ENCODE results near the gene PKP4.

The PKP4 gene

GRCh38 chr2:158498043-158498748 is 41.4 kb downstream of the PKP4 start:
- DNase-seq, result peak; percentile 43

GRCh38 chr2:158498749-158499136 is 42.0 kb downstream of the PKP4 start:
- no peak for DNase-seq

- no peak for DNase-seq
Observed at GRCh38 chr2:158499383-158499782, 42.6 kb downstream of the PKP4 start.

GRCh38 chr2:158500333-158500732 is 43.6 kb downstream of the PKP4 start:
- DNase-seq, result no peak

GRCh38 chr2:158501301-158501700 is 44.5 kb downstream of the PKP4 start:
- DNase-seq, result no peak

- DNase-seq, result peak; percentile 95
Observed at GRCh38 chr2:158502974-158503373, 46.2 kb downstream of the PKP4 start.

GRCh38 chr2:158504088-158504487 is 47.3 kb downstream of the PKP4 start:
- DNase-seq, result no peak

GRCh38 chr2:158505448-158505934 is 48.7 kb downstream of the PKP4 start:
- DNase-seq, result no peak

- DNase-seq, result no peak
Observed at GRCh38 chr2:158507141-158507540, 50.4 kb downstream of the PKP4 start.

GRCh38 chr2:158507679-158508078 is 50.9 kb downstream of the PKP4 start:
- DNase-seq, result no peak

- DNase-seq, result peak; percentile 68
Observed at GRCh38 chr2:158509928-158510797, 53.4 kb downstream of the PKP4 start.

- DNase-seq, result no peak
Observed at GRCh38 chr2:158510887-158511286, 54.1 kb downstream of the PKP4 start.

- DNase-seq, result peak; percentile 15
Observed at GRCh38 chr2:158511706-158512105, 55.0 kb downstream of the PKP4 start.

GRCh38 chr2:158512323-158512722 is 55.6 kb downstream of the PKP4 start:
- no peak for DNase-seq

GRCh38 chr2:158513841-158514240 is 57.1 kb downstream of the PKP4 start:
- DNase-seq, result no peak

- DNase-seq, result no peak
Observed at GRCh38 chr2:158518084-158518483, 61.3 kb downstream of the PKP4 start.

GRCh38 chr2:158519481-158519880 is 62.7 kb downstream of the PKP4 start:
- DNase-seq, result no peak

GRCh38 chr2:158529379-158530259 is 72.9 kb downstream of the PKP4 start:
- peak; percentile 80 for DNase-seq

GRCh38 chr2:158530829-158531228 is 74.1 kb downstream of the PKP4 start:
- DNase-seq, result no peak

- no peak for DNase-seq
Observed at GRCh38 chr2:158533009-158533408, 76.3 kb downstream of the PKP4 start.

- DNase-seq, result peak; percentile 74
Observed at GRCh38 chr2:158539176-158540005, 82.6 kb downstream of the PKP4 start.

- DNase-seq, result no peak
Observed at GRCh38 chr2:158542577-158542976, 85.8 kb downstream of the PKP4 start.

Data from fibroblast of skin of right biceps (primary cell).